ENCODE results near the gene LRP6. TPM values are rescaled to one million over a fixed set of nuclear protein-coding genes. Genes with fewer than 3 reads are reported as not detected.

Gene LRP6
- total and polyA plus RNA-seq, 2 of the 8 experiments (the other 6 are each of a cell fraction or from before 2014, with no cell fraction given), result 53.6 to 73.2 TPM

DNA sequence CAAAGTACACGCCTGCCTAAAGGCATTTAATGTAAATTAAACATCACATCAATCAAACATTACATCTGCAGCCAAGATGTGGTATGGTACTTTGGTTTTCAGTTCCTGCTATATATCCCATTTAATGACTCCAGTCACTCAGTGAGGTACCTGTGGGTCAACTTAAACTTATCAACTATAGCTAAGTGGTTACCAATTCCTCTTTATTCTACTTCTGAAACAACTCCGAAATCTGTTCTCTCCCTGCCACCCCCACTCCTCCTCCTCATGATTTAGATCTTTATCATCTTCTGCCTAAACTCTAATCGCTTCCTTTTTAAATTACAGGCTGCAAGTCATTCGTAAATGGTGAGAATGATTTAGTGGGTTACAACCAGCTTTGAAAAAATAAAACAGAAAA is 138.2 kb downstream of the LRP6 start:
- no peaks in the 10 kb centered on the region for H3K4me1 ChIP-seq (replicated peaks in 1 of 4; ENCODE audit: control insufficient read depth in 3 of 4, insufficient read depth in 4 of 4, low read length in 3 of 4)
- H3K4ac ChIP-seq (replicated peaks; ENCODE audit: insufficient read length, low read depth, low read length), result no peak overlapping the region
- no peak overlapping the region for H2AFZ ChIP-seq (ENCODE audit: low read length)
- no peak overlapping the region for H3K18ac ChIP-seq (ENCODE audit: extremely low read depth, low read length)
- no peaks in the 10 kb centered on the region for H3K79me2 ChIP-seq (ENCODE audit: control insufficient read depth in 1 of 2, insufficient read depth in 2 of 2, low read length in 2 of 2)
- FAIRE-seq (no peak), DNase-seq (ENCODE audit: low read depth in 1 of 2, low spot score in 2 of 2) (no peak)
- H4K8ac ChIP-seq (ENCODE audit: extremely low read depth, insufficient read depth, low read length), result no peak overlapping the region
- no peak overlapping the region for H3K4me2 ChIP-seq (ENCODE audit: insufficient read depth in 1 of 2, low read depth in 2 of 2, low read length in 2 of 2)
- no peaks in the 10 kb centered on the region for H3K27me3 ChIP-seq (replicated peaks in 1 of 4; ENCODE audit: control insufficient read depth in 3 of 4, extremely low read depth in 1 of 4, insufficient read depth in 3 of 4, low read length in 3 of 4)
- no peak overlapping the region for H3K14ac ChIP-seq (ENCODE audit: insufficient read length)
- no peak overlapping the region for H4K5ac ChIP-seq (ENCODE audit: insufficient read length, low read depth, low read length)
- WGBS, 2 experiments (ENCODE audit: extremely low coverage in 1 of 2, insufficient coverage in 1 of 2, insufficient read length in 1 of 2, insufficient replicate concordance in 2 of 2, low coverage in 1 of 2, low lambda C conversion rate in 2 of 2, missing lambda C conversion rate in 1 of 2), result 89% methylated on average over 4 of the region's 4 CpGs; no CpG with 5 or more reads in 1 of the 2 experiments
- H3K27ac ChIP-seq (ENCODE audit: low read depth, low read length), result no peak overlapping the region
- no peak overlapping the region for H4K91ac ChIP-seq (replicated peaks; ENCODE audit: insufficient read length, low read length)
- no peak overlapping the region for H3K56ac ChIP-seq (replicated peaks; ENCODE audit: insufficient read length, low read depth, low read length)
- peaks cover 8 to 60% (median 33%) of the 10 kb centered on the region in 4 experiments for H3K36me3 ChIP-seq (ENCODE audit: control insufficient read depth in 2 of 4, insufficient read depth in 4 of 4, low read length in 3 of 4)
- H2BK5ac ChIP-seq (ENCODE audit: low read depth, low read length), result no peak overlapping the region
- no peaks in the 10 kb centered on the region; the same call in 1 of the 2 replicates for H3K79me1 ChIP-seq (ENCODE audit: low read depth, low read length)
- TF ChIP-seq RAD21 (IDR thresholded peaks at IDR 0.05 in 1 of 2, conservative IDR thresholded peaks at IDR 0.05 in 1 of 2; ENCODE audit: low read depth in 2 of 2, low read length in 2 of 2), result no peak
- no peak for TF ChIP-seq CHD2 (IDR thresholded peaks at IDR 0.05; ENCODE audit: low read length)
- no peak for TF ChIP-seq PHF8 (conservative IDR thresholded peaks at IDR 0.05; ENCODE audit: low read depth, low read length)
- no peak for TF ChIP-seq POLR2AphosphoS5 (IDR thresholded peaks at IDR 0.05; ENCODE audit: low read depth, low read length)
- TF ChIP-seq RNF2 (IDR thresholded peaks at IDR 0.05; ENCODE audit: borderline replicate concordance, low read depth, low read length, missing control alignments, poor library complexity, severe bottlenecking), result no peak
- no peak overlapping the region for H3K9ac ChIP-seq (replicated peaks in 1 of 4; ENCODE audit: extremely low read depth in 1 of 4, low read depth in 3 of 4, low read length in 3 of 4)
- no peaks in the 10 kb centered on the region for H3K23me2 ChIP-seq (ENCODE audit: low read depth, low read length)
- H4K20me1 ChIP-seq (replicated peaks in 1 of 2; ENCODE audit: control insufficient read depth in 1 of 2, insufficient read depth in 2 of 2, low read length in 2 of 2), result no peaks in the 10 kb centered on the region
- H2BK15ac ChIP-seq (ENCODE audit: low read length), result no peak overlapping the region
- no peak overlapping the region for H2AK5ac ChIP-seq (ENCODE audit: low read depth, low read length)
- ChIA-PET CTCF (ENCODE audit: partially characterized antibody) (interaction anchor here (0.6 to 1.7 kb wide), 5 partner anchors 11 to 203 kb away, joined by 3 to 7 read pairs (median 3); no protein-coding TSS in a partner anchor), POLR2A (ENCODE audit: partially characterized antibody) (interaction anchor here (1.7 kb wide), 1 partner anchor 138 kb away, joined by 4 read pairs; the partner anchor contains the start of gene LRP6)
- H3K23ac ChIP-seq (ENCODE audit: insufficient read length), result no peak overlapping the region
- H3K4me3 ChIP-seq (ENCODE audit: extremely low read depth in 1 of 4, insufficient read depth in 2 of 4, low read depth in 3 of 4, low read length in 4 of 4), result no peak overlapping the region
- no peak overlapping the region for H2BK12ac ChIP-seq (ENCODE audit: low read depth, low read length)
- no peak overlapping the region for H2BK20ac ChIP-seq (ENCODE audit: low read length)
- H2BK120ac ChIP-seq (replicated peaks; ENCODE audit: low read depth, low read length), result no peak overlapping the region
- H3K9me3 ChIP-seq (ENCODE audit: insufficient read depth in 2 of 2, low read depth in 1 of 2, low read length in 1 of 2), result no peaks in the 10 kb centered on the region

Data from H1 (cell line).